ENCODE results near the gene OSCP1. TPM values are rescaled to one million over a fixed set of nuclear protein-coding genes. Genes with fewer than 3 reads are reported as not detected.

OSCP1 gene
- total and polyA plus RNA-seq, 2 donors (not counting 3 experiments of a cell fraction or from before 2014, with no cell fraction given), result 4.6 to 8.3 TPM

GRCh38 chr1:36482724-36483388, 32.6 kb upstream of the OSCP1 start, which contains the start of gene CSF3R:
Gene CSF3R (minus strand): TSS chr1:36482913. CDS start chr1:36479496, 3,417 bp downstream.
- no peak for FAIRE-seq
- Histone ChIP-seq H3K27ac (ENCODE audit: insufficient read depth, low read depth, low read length) (no peak within 1 kb of the TSS), H3K4me3 (replicated peaks in 1 of 3; ENCODE audit: insufficient read depth in 1 of 3, low read depth in 1 of 3, low read length in 3 of 3) (no peak within 1 kb of the TSS), H3K4me1 (ENCODE audit: control insufficient read depth, extremely low read depth, insufficient read depth, low read length) (no peaks in the 10 kb centered on the region), H3K27me3 (ENCODE audit: control insufficient read depth in 2 of 2, insufficient read depth in 2 of 2, low read length in 2 of 2) (peaks cover 0 to 7% of the 10 kb centered on the region in 2 experiments), H3K9me3 (replicated peaks; ENCODE audit: control insufficient read depth, insufficient read depth, low read length) (no peaks in the 10 kb centered on the region), H3K9ac (replicated peaks; ENCODE audit: extremely low read depth, insufficient read depth, low read length) (no peak within 1 kb of the TSS), H3K79me2 (ENCODE audit: control insufficient read depth, insufficient read depth, low read length) (no peaks in the 10 kb centered on the region), H4K20me1 (replicated peaks; ENCODE audit: control insufficient read depth, extremely low read depth, insufficient read depth, low read length) (no peaks in the 10 kb centered on the region), H3K9me1 (replicated peaks; ENCODE audit: control insufficient read depth, extremely low read depth, insufficient read depth, low read length) (no peaks in the 10 kb centered on the region), H3K36me3 (ENCODE audit: control insufficient read depth in 2 of 2, extremely low read depth in 1 of 2, insufficient read depth in 2 of 2, low read length in 2 of 2) (no peaks in the 10 kb centered on the region), H2AFZ (ENCODE audit: low read depth, low read length) (no peak within 1 kb of the TSS), H3K4me2 (ENCODE audit: insufficient read depth, low read length) (no peak within 1 kb of the TSS)
- intact Hi-C loops (cut with micrococcal nuclease) (no loop called here), dilution Hi-C loops (cut with MboI; ENCODE audit: extremely low pct_ligation_motif_present, low sequenced_read_pairs) (no loop called here)
- DNase-seq (ENCODE audit: low read depth, low spot score), result no peak
- TF ChIP-seq GATA2 (IDR thresholded peaks at IDR 0.05; ENCODE audit: insufficient read depth, insufficient read length, low read depth, low read length) (no peak), MYC (IDR thresholded peaks at IDR 0.05; ENCODE audit: low read depth, low read length) (no peak), EZH2 (IDR thresholded peaks at IDR 0.05; ENCODE audit: borderline replicate concordance, low read depth, low read length, severe bottlenecking) (no peak), POLR2A (IDR thresholded peaks at IDR 0.05; ENCODE audit: low read depth, low read length) (no peak), POLR2AphosphoS5 (IDR thresholded peaks at IDR 0.05; ENCODE audit: insufficient read depth, low read depth, low read length) (no peak), JUN (IDR thresholded peaks at IDR 0.05; ENCODE audit: borderline replicate concordance, insufficient read depth, insufficient read length, low read depth) (no peak), CTCF (IDR thresholded peaks at IDR 0.05; ENCODE audit: extremely low read depth in 1 of 2, insufficient read depth in 1 of 2, low read depth in 1 of 2, low read length in 2 of 2) (no peak)
- POLR2A ChIA-PET, result no interaction called here
- CTCF ChIA-PET, result no interaction called here
- BruUV-seq (replicated peaks), result no TSS peak

Measured in endothelial cell of umbilical vein (primary cell).